IMR-90 (cell line): ENCODE data around the gene ETV4. TPM values are rescaled to one million over a fixed set of nuclear protein-coding genes. Genes with fewer than 3 reads are reported as not detected.

Source experiments
- ATAC-seq: fragments of 200-7000 bp; cut with Tn5 transposase; 2 replicates; pipeline ENCODE4 v1.9.1; 2020; ENCODE audit warnings: low read depth, mild to moderate bottlenecking, moderate library complexity
- BruUV-seq: library from RNA; stranded (reverse); fragments of 400-500 nt; replicated peaks from 2 replicates; lab custom pipeline; 2021; lab: Mats Ljungman, UMichigan
- CTCF ChIA-PET: fragments of 300-600 bp; formaldehyde crosslinking; extraction: SDS; loops from one replicate; lab custom pipeline; 2021; ENCODE audit warnings: antibody characterized with exemption; lab: Yijun Ruan, JAX
- POLR2A ChIA-PET: fragments of 300-600 bp; sonication (Branson Sonifier 250); formaldehyde crosslinking; loops from one replicate; lab custom pipeline; 2022; ENCODE audit warnings: antibody characterized with exemption; ENCODE audit not compliant: unreplicated experiment; lab: Charles Lee
- DNase-seq: peaks from one replicate; pipeline ENCODE4 v3.0.0; 2013
- H2AFZ ChIP-seq: replicated peaks from 2 replicates; pipeline ENCODE3; 2013; ENCODE audit warnings: low read length, mild to moderate bottlenecking; ENCODE audit not compliant: poor library complexity
- H2AK5ac ChIP-seq: 2 replicates; pipeline ENCODE4 v1.6.1; 2013; ENCODE audit warnings: low read depth, low read length, inconsistent platforms
- H2AK9ac ChIP-seq: replicated peaks from 2 replicates; pipeline ENCODE3; 2013; ENCODE audit warnings: mild to moderate bottlenecking, low read depth, low read length, moderate library complexity; ENCODE audit not compliant: poor library complexity
- H2BK120ac ChIP-seq: 2 replicates; pipeline ENCODE4 v1.6.1; 2013; ENCODE audit warnings: low read depth, low read length, inconsistent platforms
- H2BK15ac ChIP-seq: 3 replicates; pipeline ENCODE4 v1.6.1; 2013; ENCODE audit warnings: low read depth, low read length, inconsistent platforms
- H2BK20ac ChIP-seq: 2 replicates; pipeline ENCODE4 v1.6.1; 2013; ENCODE audit warnings: low read depth, mild to moderate bottlenecking, inconsistent platforms, low read length, moderate library complexity
- H2BK5ac ChIP-seq: 2 replicates; pipeline ENCODE4 v1.6.1; 2013; ENCODE audit warnings: mild to moderate bottlenecking, low read depth, low read length, inconsistent platforms; ENCODE audit not compliant: poor library complexity, severe bottlenecking
- H3K14ac ChIP-seq: replicated peaks from 2 replicates; pipeline ENCODE4 v1.6.1; 2013; ENCODE audit warnings: low read depth, low read length, inconsistent platforms
- H3K18ac ChIP-seq: 2 replicates; pipeline ENCODE4 v1.6.1; 2013; ENCODE audit warnings: low read depth, low read length, control low read depth
- H3K23ac ChIP-seq: 2 replicates; pipeline ENCODE4 v1.6.1; 2013; ENCODE audit warnings: low read depth, low read length, inconsistent platforms
- H3K27ac ChIP-seq: 2 replicates; pipeline ENCODE4 v1.5.1; 2013; ENCODE audit warnings: mild to moderate bottlenecking, control low read depth, low read length; ENCODE audit not compliant: insufficient read depth
- H3K27me3 ChIP-seq: 2 replicates; pipeline ENCODE4 v1.6.1; 2013; ENCODE audit warnings: low read length; ENCODE audit not compliant: control insufficient read depth, insufficient read depth
- H3K36me3 ChIP-seq: 2 replicates; pipeline ENCODE4 v1.6.1; 2013; ENCODE audit warnings: low read length, mixed read lengths; ENCODE audit not compliant: control insufficient read depth, insufficient read depth
- H3K4ac ChIP-seq: 2 replicates; pipeline ENCODE4 v1.6.1; 2013; ENCODE audit warnings: low read depth, low read length, inconsistent platforms
- H3K4me1 ChIP-seq: 2 replicates; pipeline ENCODE4 v1.6.1; 2013; ENCODE audit warnings: low read length, mixed read lengths; ENCODE audit not compliant: control insufficient read depth, insufficient read depth
- H3K4me2 ChIP-seq: 2 replicates; pipeline ENCODE4 v1.6.1; 2013; ENCODE audit warnings: low read depth, mild to moderate bottlenecking, control low read depth, low read length, moderate library complexity
- H3K4me3 ChIP-seq: 2 replicates; pipeline ENCODE4 v1.5.1; 2013; ENCODE audit warnings: low read depth, mild to moderate bottlenecking, control low read depth, low read length, moderate library complexity; ENCODE audit not compliant: insufficient read depth
- H3K56ac ChIP-seq: 2 replicates; pipeline ENCODE4 v1.6.1; 2013; ENCODE audit warnings: low read length, inconsistent platforms; ENCODE audit not compliant: insufficient read depth; ENCODE audit errors: extremely low read depth
- H3K79me1 ChIP-seq, 2 experiments: 2 replicates each; pipeline ENCODE4 v1.6.1; 2013; ENCODE audit warnings: low read length in 2 of 2, inconsistent platforms in 1 of 2, low read depth in 1 of 2
- H3K9ac ChIP-seq: 2 replicates; pipeline ENCODE4 v1.6.1; 2013; ENCODE audit warnings: low read depth, low read length, control low read depth
- H3K9me1 ChIP-seq: 2 replicates; pipeline ENCODE4 v1.6.1; 2013; ENCODE audit warnings: low read length, inconsistent platforms; ENCODE audit not compliant: insufficient read depth
- H3K9me3 ChIP-seq: 2 replicates; pipeline ENCODE4 v1.6.1; 2013; ENCODE audit warnings: low read length; ENCODE audit not compliant: control insufficient read depth, insufficient read depth
- H4K20me1 ChIP-seq: 2 replicates; pipeline ENCODE4 v1.6.1; 2013; ENCODE audit warnings: low read length, inconsistent platforms; ENCODE audit not compliant: insufficient read depth
- H4K5ac ChIP-seq: 2 replicates; pipeline ENCODE4 v1.6.1; 2013; ENCODE audit warnings: mild to moderate bottlenecking, low read depth, low read length, control low read depth
- H4K8ac ChIP-seq, 2 experiments: 2 replicates each; pipeline ENCODE4 v1.6.1; 2013; ENCODE audit warnings: low read depth in 2 of 2, low read length in 2 of 2, control low read depth in 1 of 2, inconsistent platforms in 1 of 2
- H4K91ac ChIP-seq: 2 replicates; pipeline ENCODE4 v1.6.1; 2013; ENCODE audit warnings: low read depth, low read length, inconsistent platforms; ENCODE audit not compliant: insufficient read depth
- CHD1 ChIP-seq: IDR thresholded peaks from 2 replicates; pipeline ENCODE4 v1.6.1; 2012; ENCODE audit warnings: low read depth, low read length, improper control_type of control experiment
- FOS ChIP-seq: fragments of 150-350 bp; IDR thresholded peaks from 2 replicates; pipeline ENCODE4 v1.6.1; 2016; ENCODE audit warnings: low read depth, low read length
- MAZ ChIP-seq: IDR thresholded peaks from 2 replicates; pipeline ENCODE4 v1.6.1; 2012; ENCODE audit warnings: low read depth, mild to moderate bottlenecking, low read length, improper control_type of control experiment, moderate library complexity, borderline replicate concordance
- MXI1 ChIP-seq: IDR thresholded peaks from 2 replicates; pipeline ENCODE4 v1.6.1; 2012; ENCODE audit warnings: low read depth, mild to moderate bottlenecking, low read length, moderate library complexity, borderline replicate concordance
- NFE2L2 ChIP-seq: fragments of 150-350 bp; IDR thresholded peaks from 2 replicates; pipeline ENCODE4 v1.6.1; 2016; ENCODE audit warnings: low read depth, mild to moderate bottlenecking, low read length
- POLR2A ChIP-seq: IDR thresholded peaks from 2 replicates; pipeline ENCODE4 v1.6.1; 2012; ENCODE audit warnings: mild to moderate bottlenecking, low read depth, low read length
- RAD21 ChIP-seq: IDR thresholded peaks from 2 replicates; pipeline ENCODE4 v1.6.1; 2012; ENCODE audit warnings: low read length, improper control_type of control experiment
- RCOR1 ChIP-seq: IDR thresholded peaks from 2 replicates; pipeline ENCODE4 v1.6.1; 2012; ENCODE audit warnings: mild to moderate bottlenecking, low read length, improper control_type of control experiment; ENCODE audit not compliant: insufficient replicate concordance
- RFX5 ChIP-seq: IDR thresholded peaks from 2 replicates; pipeline ENCODE4 v1.8.0; 2012; ENCODE audit warnings: low read depth, mild to moderate bottlenecking, low read length, moderate library complexity
- SMC3 ChIP-seq: fragments of 150-350 bp; IDR thresholded peaks from 2 replicates; pipeline ENCODE4 v1.6.1; 2016; ENCODE audit warnings: low read depth, mild to moderate bottlenecking, antibody characterized with exemption, low read length, moderate library complexity
- WGBS, 2 experiments: methylation state at CpG; one replicate each; pipeline versions ENCODE4 v1.1.5 to v1.1.7; 2013; ENCODE audit warnings: missing lambda C conversion rate in 2 of 2; ENCODE audit not compliant: insufficient read length in 1 of 2; ENCODE audit errors: extremely low coverage in 2 of 2; 5-methylcytosine and 5-hydroxymethylcytosine counted together
- dilution Hi-C: fragments of 300-500 bp; cut with HindIII; formaldehyde crosslinking; loops from one replicate; pipeline ENCODE4 v1.14.3; 2018; ENCODE audit warnings: low sequenced_read_pairs; ENCODE audit not compliant: unreplicated experiment
- in situ Hi-C: fragments of 300-500 bp; cut with MboI; formaldehyde crosslinking; loops from 3 replicates; pipeline ENCODE4 v1.14.3; 2019; ENCODE audit warnings: low sequenced_read_pairs, inconsistent platforms, mixed read lengths
- intact Hi-C: fragments of 100-400 bp; cut with micrococcal nuclease; formaldehyde crosslinking; loops from 2 replicates; pipeline ENCODE4 v1.10.0; 2022
- polyA plus RNA-seq, 3 experiments: library from polyadenylated mRNA; depleted of rRNA; stranded (reverse); fragments of >200 nt; gene quantifications; 2 replicates each; pipeline ENCODE4 v1.2.3, GENCODE V29; 2012; ENCODE audit warnings: low replicate concordance in 1 of 3
- total RNA-seq: library from RNA; depleted of rRNA; stranded (reverse); fragments of >200 nt; gene quantifications from 2 replicates; pipeline ENCODE4 v1.2.3, GENCODE V29; 2012
- TF ChIP-seq, protein P1 (sequence below): fragments of 150-350 bp; IDR thresholded peaks from 2 replicates; pipeline ENCODE4 v1.6.1; 2016; ENCODE audit warnings: low read depth, mild to moderate bottlenecking, low read length, moderate library complexity, borderline replicate concordance
- TF ChIP-seq, protein P2 (sequence below): conservative IDR thresholded peaks from 2 replicates; pipeline ENCODE4 v1.5.1; 2012; ENCODE audit warnings: mild to moderate bottlenecking, low read depth, low read length, improper control_type of control experiment
- TF ChIP-seq, protein P3 (sequence below): fragments of 150-350 bp; IDR thresholded peaks from 2 replicates; pipeline ENCODE4 v1.6.1; 2017; ENCODE audit warnings: mild to moderate bottlenecking, antibody characterized with exemption, low read length, low read depth

ETV4 gene
- total and polyA plus RNA-seq, 2 of the 4 experiments (the other 2 are of a cell fraction), result 4.3 to 13.2 TPM

DNA sequence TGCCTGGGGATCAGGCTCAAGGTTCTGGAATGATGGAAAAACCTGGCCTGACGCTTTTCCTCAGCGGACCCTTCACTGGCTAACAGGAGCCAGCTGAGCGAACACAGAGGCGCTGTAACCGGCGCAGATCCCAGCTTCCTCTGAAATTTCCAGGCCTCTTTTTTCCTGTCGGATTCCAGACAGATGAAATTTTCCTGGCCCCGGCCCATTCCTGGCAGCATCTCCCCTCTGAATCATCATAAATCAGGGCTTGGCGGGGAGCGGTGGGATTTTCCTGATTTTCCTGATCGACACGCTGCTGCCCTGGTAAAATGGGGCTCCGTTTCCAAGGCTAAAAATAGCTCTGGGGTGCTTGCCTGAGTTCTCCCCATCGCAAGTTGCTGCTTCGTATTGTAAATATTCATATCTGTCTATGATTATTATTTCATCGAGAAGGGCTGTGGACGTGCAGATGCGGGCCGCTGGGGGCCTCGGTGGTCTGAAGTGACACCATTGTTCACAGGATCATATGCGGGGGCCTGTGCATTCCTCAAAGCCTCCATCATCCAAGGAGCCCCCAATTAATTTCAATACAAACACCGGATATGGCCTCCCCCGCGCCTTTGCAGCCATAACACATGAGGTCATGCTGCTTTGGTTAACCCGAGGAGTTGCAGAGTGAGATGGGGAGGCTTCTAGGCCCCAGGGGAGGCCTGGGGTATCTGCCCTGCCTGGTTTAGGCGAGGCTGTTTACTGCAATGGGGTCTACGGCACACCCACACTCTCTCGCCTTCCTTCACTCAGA is 45.8 kb upstream of the ETV4 start:
- no peak overlapping the region for H3K4me3 ChIP-seq
- in situ Hi-C loops, result no loop called here
- ChIA-PET POLR2A (no interaction called here), CTCF (interaction anchor here (0.6 kb wide), 1 partner anchor 12 kb away, joined by 3 read pairs; no protein-coding TSS in a partner anchor)
- H2AFZ ChIP-seq, result peak overlapping the region; percentile 83
- H3K4ac ChIP-seq, result peak overlapping the region; percentile 94
- H2AK5ac ChIP-seq, result peak overlapping the region; percentile 93
- H3K4me1 ChIP-seq, result peaks cover 14% of the 10 kb centered on the region
- WGBS, 2 experiments, result 13% methylated on average over 5 of the region's 28 CpGs; no CpG with 5 or more reads in 1 of the 2 experiments
- H4K8ac ChIP-seq, result peak overlapping the region; percentile 93 to 97
- H3K9me1 ChIP-seq, result peaks cover 3% of the 10 kb centered on the region; the same call in 1 of the 2 replicates
- peak overlapping the region; percentile 97; the same call in 2 of the 3 replicates for H2BK15ac ChIP-seq
- peak overlapping the region; percentile 98 for H4K91ac ChIP-seq
- H2AK9ac ChIP-seq, result peak overlapping the region; percentile 48
- ATAC-seq, result peak; percentile 87
- peak overlapping the region; percentile 89 for H4K5ac ChIP-seq
- peak overlapping the region; percentile 91 for H3K14ac ChIP-seq
- peak overlapping the region; percentile 86 for H2BK20ac ChIP-seq
- H3K36me3 ChIP-seq, result no peaks in the 10 kb centered on the region
- H3K18ac ChIP-seq, result peak overlapping the region; percentile 88
- H2BK5ac ChIP-seq, result peak overlapping the region; percentile 90
- H3K56ac ChIP-seq, result peak overlapping the region; percentile 87
- H3K4me2 ChIP-seq, result peak overlapping the region; percentile 61
- no peaks in the 10 kb centered on the region for H3K9me3 ChIP-seq
- H3K9ac ChIP-seq, result peak overlapping the region; percentile 46
- H3K23ac ChIP-seq, result peak overlapping the region; percentile 80; the same call in 1 of the 2 replicates
- peak overlapping the region; percentile 97 for H2BK120ac ChIP-seq
- intact Hi-C loops, result loop anchor here (5.0 kb wide), 1 partner anchor 35 kb away; no protein-coding TSS in a partner anchor
- no TSS peak for BruUV-seq
- H3K79me1 ChIP-seq, result no peaks in the 10 kb centered on the region
- H3K27ac ChIP-seq, result peak overlapping the region; percentile 78
- dilution Hi-C loops, result no loop called here
- H4K20me1 ChIP-seq, result no peaks in the 10 kb centered on the region
- no peaks in the 10 kb centered on the region for H3K27me3 ChIP-seq
- DNase-seq, result peak; percentile 92
- TF ChIP-seq FOS (peak; percentile 30; the same call in 1 of the 2 replicates), CHD1 (no peak), RAD21 (no peak; the same call in 1 of the 2 replicates), MAZ (0 out of 2 replicates have a peak, but pooled peaks have one; percentile 26), POLR2A (peak; percentile 69; the same call in 1 of the 2 replicates), NFE2L2 (no peak), SMC3 (no peak), RCOR1 (no peak), RFX5 (no peak), MXI1 (no peak)
- TF ChIP-seq, protein P1, sequence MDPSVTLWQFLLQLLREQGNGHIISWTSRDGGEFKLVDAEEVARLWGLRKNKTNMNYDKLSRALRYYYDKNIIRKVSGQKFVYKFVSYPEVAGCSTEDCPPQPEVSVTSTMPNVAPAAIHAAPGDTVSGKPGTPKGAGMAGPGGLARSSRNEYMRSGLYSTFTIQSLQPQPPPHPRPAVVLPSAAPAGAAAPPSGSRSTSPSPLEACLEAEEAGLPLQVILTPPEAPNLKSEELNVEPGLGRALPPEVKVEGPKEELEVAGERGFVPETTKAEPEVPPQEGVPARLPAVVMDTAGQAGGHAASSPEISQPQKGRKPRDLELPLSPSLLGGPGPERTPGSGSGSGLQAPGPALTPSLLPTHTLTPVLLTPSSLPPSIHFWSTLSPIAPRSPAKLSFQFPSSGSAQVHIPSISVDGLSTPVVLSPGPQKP, result no peak
- TF ChIP-seq, protein P2, sequence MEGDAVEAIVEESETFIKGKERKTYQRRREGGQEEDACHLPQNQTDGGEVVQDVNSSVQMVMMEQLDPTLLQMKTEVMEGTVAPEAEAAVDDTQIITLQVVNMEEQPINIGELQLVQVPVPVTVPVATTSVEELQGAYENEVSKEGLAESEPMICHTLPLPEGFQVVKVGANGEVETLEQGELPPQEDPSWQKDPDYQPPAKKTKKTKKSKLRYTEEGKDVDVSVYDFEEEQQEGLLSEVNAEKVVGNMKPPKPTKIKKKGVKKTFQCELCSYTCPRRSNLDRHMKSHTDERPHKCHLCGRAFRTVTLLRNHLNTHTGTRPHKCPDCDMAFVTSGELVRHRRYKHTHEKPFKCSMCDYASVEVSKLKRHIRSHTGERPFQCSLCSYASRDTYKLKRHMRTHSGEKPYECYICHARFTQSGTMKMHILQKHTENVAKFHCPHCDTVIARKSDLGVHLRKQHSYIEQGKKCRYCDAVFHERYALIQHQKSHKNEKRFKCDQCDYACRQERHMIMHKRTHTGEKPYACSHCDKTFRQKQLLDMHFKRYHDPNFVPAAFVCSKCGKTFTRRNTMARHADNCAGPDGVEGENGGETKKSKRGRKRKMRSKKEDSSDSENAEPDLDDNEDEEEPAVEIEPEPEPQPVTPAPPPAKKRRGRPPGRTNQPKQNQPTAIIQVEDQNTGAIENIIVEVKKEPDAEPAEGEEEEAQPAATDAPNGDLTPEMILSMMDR, result 0 out of 2 replicates have a peak, but pooled peaks have one; percentile 10
- TF ChIP-seq, protein P3, sequence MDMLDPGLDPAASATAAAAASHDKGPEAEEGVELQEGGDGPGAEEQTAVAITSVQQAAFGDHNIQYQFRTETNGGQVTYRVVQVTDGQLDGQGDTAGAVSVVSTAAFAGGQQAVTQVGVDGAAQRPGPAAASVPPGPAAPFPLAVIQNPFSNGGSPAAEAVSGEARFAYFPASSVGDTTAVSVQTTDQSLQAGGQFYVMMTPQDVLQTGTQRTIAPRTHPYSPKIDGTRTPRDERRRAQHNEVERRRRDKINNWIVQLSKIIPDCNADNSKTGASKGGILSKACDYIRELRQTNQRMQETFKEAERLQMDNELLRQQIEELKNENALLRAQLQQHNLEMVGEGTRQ, result peak; percentile 23; the same call in 1 of the 2 replicates
